OCI-LY1 (cell line): Measurements from ENCODE around the gene MTHFS.

Experiments
- CTCF ChIP-seq: fragments of 200-600 bp; sonication (generic), shearing (Covaris generic); IDR thresholded peaks from 2 replicates; pipeline ENCODE4 v1.5.1; 2017; ENCODE audit warnings: mild to moderate bottlenecking, antibody characterized with exemption, low read length, moderate library complexity, mixed read lengths
- EZH2 ChIP-seq: fragments of 200-600 bp; sonication (generic), shearing (Covaris generic); IDR thresholded peaks from 2 replicates; pipeline ENCODE4 v1.8.0; 2017; ENCODE audit warnings: borderline replicate concordance, mixed run types, mild to moderate bottlenecking, antibody characterized with exemption, low read length, moderate library complexity, mixed read lengths

GRCh38 chr15:79898369-79898768, 1.6 kb upstream of the MTHFS start:
- TF ChIP-seq CTCF (no peak), EZH2 (no peak)
